HG02571 (cell line): Measurements from ENCODE around the gene UBE4B.

Source experiments
- ATAC-seq: cut with Tn5 transposase; IDR thresholded peaks from one replicate; pipeline ENCODE4 v1.9.1; 2021; ENCODE audit warnings: mild to moderate bottlenecking, moderate library complexity; ENCODE audit not compliant: unreplicated experiment

Gene UBE4B

GRCh38 chr1:10033359-10033845 lies 644 bp downstream of the UBE4B start:
- peak; percentile 13 for ATAC-seq

GRCh38 chr1:10042746-10043145 lies 10.0 kb downstream of the UBE4B start:
- ATAC-seq: no peak

GRCh38 chr1:10045480-10046355 lies 13.0 kb downstream of the UBE4B start:
- ATAC-seq: no peak

- ATAC-seq: no peak
Observed at GRCh38 chr1:10046356-10047085, 13.8 kb downstream of the UBE4B start.

- ATAC-seq: no peak
Observed at GRCh38 chr1:10048601-10049000, 15.8 kb downstream of the UBE4B start.

- no peak for ATAC-seq
Observed at GRCh38 chr1:10050611-10051010, 17.9 kb downstream of the UBE4B start.

- no peak for ATAC-seq
Observed at GRCh38 chr1:10051656-10052055, 18.9 kb downstream of the UBE4B start.

GRCh38 chr1:10052347-10052746 lies 19.6 kb downstream of the UBE4B start:
- ATAC-seq: no peak

GRCh38 chr1:10054465-10054864 lies 21.7 kb downstream of the UBE4B start:
- ATAC-seq: no peak

GRCh38 chr1:10056599-10056987 lies 23.8 kb downstream of the UBE4B start:
- ATAC-seq: no peak

- no peak for ATAC-seq
Observed at GRCh38 chr1:10057343-10057742, 24.6 kb downstream of the UBE4B start.

GRCh38 chr1:10057796-10058195 lies 25.0 kb downstream of the UBE4B start:
- no peak for ATAC-seq

- no peak for ATAC-seq
Observed at GRCh38 chr1:10059342-10059718, 26.6 kb downstream of the UBE4B start.

GRCh38 chr1:10060311-10061100 lies 27.7 kb downstream of the UBE4B start:
- no peak for ATAC-seq

- no peak for ATAC-seq
Observed at GRCh38 chr1:10061276-10061675, 28.5 kb downstream of the UBE4B start.

- ATAC-seq: no peak
Observed at GRCh38 chr1:10063878-10064277, 31.1 kb downstream of the UBE4B start.

- no peak for ATAC-seq
Observed at GRCh38 chr1:10064416-10065343, 31.9 kb downstream of the UBE4B start.

- ATAC-seq: no peak
Observed at GRCh38 chr1:10065344-10065685, 32.6 kb downstream of the UBE4B start.

GRCh38 chr1:10065760-10066159 lies 33.0 kb downstream of the UBE4B start:
- ATAC-seq: no peak

- no peak for ATAC-seq
Observed at GRCh38 chr1:10068605-10069294, 36.0 kb downstream of the UBE4B start.
